Measurements from ENCODE around the gene FGF21.

DNA sequence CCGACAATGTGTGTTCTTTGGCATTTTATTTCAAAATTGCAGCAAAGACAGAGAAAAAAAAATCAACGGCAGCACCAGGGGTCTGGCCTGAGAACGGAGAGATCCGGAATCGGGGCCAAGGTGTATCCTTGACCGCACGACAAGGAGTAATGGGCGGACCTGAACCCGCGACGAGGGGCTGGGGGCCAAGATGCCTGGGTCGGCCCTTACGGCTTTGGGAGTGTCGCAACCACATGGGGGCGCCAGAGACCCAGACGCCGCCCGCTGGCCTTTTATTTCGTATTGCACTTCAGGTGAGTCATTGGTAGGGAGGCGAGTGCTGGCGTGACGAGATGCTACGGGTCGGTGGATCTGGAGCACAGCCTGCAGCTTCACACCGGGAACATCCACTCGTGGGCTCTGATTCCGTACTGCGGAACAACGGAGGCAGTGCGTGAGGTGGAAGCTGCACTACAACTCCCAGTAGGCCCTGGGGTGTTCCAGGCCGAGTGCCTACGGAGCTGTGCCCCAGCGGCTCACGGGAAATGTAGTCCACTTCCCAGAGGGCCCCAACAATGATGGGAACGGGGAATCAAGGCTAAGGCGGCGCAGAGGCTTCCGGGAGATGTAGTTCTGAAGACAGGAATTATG, 39.8 kb downstream of the FGF21 start:
- TF ChIP-seq, protein P1, sequence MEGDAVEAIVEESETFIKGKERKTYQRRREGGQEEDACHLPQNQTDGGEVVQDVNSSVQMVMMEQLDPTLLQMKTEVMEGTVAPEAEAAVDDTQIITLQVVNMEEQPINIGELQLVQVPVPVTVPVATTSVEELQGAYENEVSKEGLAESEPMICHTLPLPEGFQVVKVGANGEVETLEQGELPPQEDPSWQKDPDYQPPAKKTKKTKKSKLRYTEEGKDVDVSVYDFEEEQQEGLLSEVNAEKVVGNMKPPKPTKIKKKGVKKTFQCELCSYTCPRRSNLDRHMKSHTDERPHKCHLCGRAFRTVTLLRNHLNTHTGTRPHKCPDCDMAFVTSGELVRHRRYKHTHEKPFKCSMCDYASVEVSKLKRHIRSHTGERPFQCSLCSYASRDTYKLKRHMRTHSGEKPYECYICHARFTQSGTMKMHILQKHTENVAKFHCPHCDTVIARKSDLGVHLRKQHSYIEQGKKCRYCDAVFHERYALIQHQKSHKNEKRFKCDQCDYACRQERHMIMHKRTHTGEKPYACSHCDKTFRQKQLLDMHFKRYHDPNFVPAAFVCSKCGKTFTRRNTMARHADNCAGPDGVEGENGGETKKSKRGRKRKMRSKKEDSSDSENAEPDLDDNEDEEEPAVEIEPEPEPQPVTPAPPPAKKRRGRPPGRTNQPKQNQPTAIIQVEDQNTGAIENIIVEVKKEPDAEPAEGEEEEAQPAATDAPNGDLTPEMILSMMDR (IDR thresholded peaks at IDR 0.05): peak; percentile 92 to 99 (median 97)
- TF ChIP-seq POLR2A (IDR thresholded peaks at IDR 0.05) (peak; percentile 24), POLR2AphosphoS5 (IDR thresholded peaks at IDR 0.05) (peak; percentile 41 to 56 (median 52)), EP300 (IDR thresholded peaks at IDR 0.05; ENCODE audit: low read depth) (no peak)
